Thyroid gland (tissue), 4 donors: ENCODE measurements around the gene SPARCL1. TPM values are rescaled to one million over a fixed set of nuclear protein-coding genes. Genes with fewer than 3 reads are reported as not detected.

Experiments
- DNase-seq, 2 donors: peaks; one replicate each; pipeline ENCODE4 v3.0.0-alpha.2; 2019
- H3K27ac ChIP-seq, 3 donors: fragments of 200-600 bp; sonication (generic); 1 replicate in 2 of 3; 2 replicates in 1 of 3; pipeline ENCODE4 v1.5.1; 2016 to 2019; ENCODE audit warnings: mild to moderate bottlenecking in 1 of 3, moderate library complexity in 1 of 3
- H3K27me3 ChIP-seq: fragments of 200-600 bp; sonication (generic); one replicate; pipeline ENCODE4 v1.5.1; 2019
- H3K36me3 ChIP-seq, 2 donors: fragments of 200-600 bp; sonication (generic); one replicate each; pipeline ENCODE4 v1.5.1; 2016 to 2019
- H3K4me1 ChIP-seq, 2 donors: fragments of 200-600 bp; sonication (generic); one replicate each; pipeline ENCODE4 v1.5.1; 2017 to 2019
- H3K4me3 ChIP-seq, 3 donors: fragments of 200-600 bp; sonication (generic); replicated peaks in 1 of 3; 1 replicate in 2 of 3; 2 replicates in 1 of 3; pipeline ENCODE4 v1.5.1; 2016; ENCODE audit warnings: mild to moderate bottlenecking in 1 of 3
- H3K9me3 ChIP-seq: fragments of 200-600 bp; sonication (generic); one replicate; pipeline ENCODE4 v1.5.1; 2017
- POLR2A ChIP-seq, 2 donors: fragments of 450-650 bp; IDR thresholded peaks; one replicate each; pipeline ENCODE4 v1.6.1; 2017; ENCODE audit warnings: antibody characterized with exemption in 2 of 2, mild to moderate bottlenecking in 2 of 2, moderate library complexity in 1 of 2
- WGBS, 2 donors: methylation state at CpG; one replicate each; pipeline ENCODE4 v1.1.5; 2017; 5-methylcytosine and 5-hydroxymethylcytosine counted together
- intact Hi-C: fragments of 100-400 bp; cut with DNase I; formaldehyde crosslinking; loops from one replicate; pipeline ENCODE4 v1.15.1; 2023
- total RNA-seq, 4 donors: library from RNA; depleted of rRNA; stranded (reverse); fragments of >200 nt; gene quantifications; one replicate each; pipeline ENCODE4 v1.2.3, GENCODE V29; 2016
- TF ChIP-seq, protein P1 (sequence below), 6 experiments: fragments of 200-600 bp in 3 of 6; fragments of 450-650 bp in 3 of 6; sonication (generic) in 3 of 6; IDR thresholded peaks; one replicate each; pipeline ENCODE4 v1.5.1; 2016 to 2019; ENCODE audit warnings: antibody characterized with exemption in 6 of 6, mild to moderate bottlenecking in 2 of 6, inconsistent platforms in 1 of 6, moderate library complexity in 1 of 6

Gene SPARCL1
- total RNA-seq, 4 donors from 2014 or later = 234 to 569 (median 391) TPM

DNA sequence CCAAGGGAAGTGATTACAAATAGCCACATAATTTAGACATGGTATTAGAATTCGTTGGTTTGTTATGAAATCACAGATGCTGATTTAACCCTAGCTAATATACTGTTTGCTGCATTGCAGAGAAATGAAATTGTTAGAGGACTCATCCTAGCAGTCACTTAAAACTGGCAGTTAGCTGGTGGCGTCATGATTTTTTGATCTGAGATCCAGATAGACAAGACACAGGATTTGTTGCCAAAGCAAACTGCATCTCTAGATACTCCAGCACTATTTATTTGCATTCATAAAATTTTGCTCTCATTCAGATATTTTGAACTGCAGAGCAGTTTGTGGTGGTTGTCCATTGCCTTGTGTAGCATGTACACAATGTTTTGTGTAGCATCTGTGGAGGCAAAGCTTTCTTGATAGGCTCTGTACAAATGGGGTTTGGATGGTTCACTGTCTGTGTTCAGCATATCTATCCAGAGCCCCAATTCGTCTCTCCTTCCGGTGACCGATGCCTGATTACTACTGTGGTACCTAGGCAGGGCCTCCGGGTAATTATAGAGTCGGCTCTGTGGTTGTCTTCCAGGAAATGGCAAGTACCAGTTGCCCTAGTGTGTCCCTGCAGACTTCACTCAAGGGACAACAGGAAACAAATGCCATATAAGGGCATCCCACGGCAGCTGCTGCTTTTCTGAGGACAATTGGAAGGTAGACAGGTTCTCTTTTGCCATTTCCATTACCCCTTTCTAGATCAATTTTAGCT lies 30.1 kb upstream of the SPARCL1 start:
- Histone ChIP-seq H3K4me1 (no peaks in the 10 kb centered on the region), H3K36me3 (no peaks in the 10 kb centered on the region), H3K9me3 (no peaks in the 10 kb centered on the region), H3K27ac (no peak overlapping the region), H3K4me3 (no peak overlapping the region), H3K27me3 (no peaks in the 10 kb centered on the region)
- 61 to 66% methylated on average over 8 of the region's 8 CpGs for WGBS, 2 donors
- TF ChIP-seq, protein P1, sequence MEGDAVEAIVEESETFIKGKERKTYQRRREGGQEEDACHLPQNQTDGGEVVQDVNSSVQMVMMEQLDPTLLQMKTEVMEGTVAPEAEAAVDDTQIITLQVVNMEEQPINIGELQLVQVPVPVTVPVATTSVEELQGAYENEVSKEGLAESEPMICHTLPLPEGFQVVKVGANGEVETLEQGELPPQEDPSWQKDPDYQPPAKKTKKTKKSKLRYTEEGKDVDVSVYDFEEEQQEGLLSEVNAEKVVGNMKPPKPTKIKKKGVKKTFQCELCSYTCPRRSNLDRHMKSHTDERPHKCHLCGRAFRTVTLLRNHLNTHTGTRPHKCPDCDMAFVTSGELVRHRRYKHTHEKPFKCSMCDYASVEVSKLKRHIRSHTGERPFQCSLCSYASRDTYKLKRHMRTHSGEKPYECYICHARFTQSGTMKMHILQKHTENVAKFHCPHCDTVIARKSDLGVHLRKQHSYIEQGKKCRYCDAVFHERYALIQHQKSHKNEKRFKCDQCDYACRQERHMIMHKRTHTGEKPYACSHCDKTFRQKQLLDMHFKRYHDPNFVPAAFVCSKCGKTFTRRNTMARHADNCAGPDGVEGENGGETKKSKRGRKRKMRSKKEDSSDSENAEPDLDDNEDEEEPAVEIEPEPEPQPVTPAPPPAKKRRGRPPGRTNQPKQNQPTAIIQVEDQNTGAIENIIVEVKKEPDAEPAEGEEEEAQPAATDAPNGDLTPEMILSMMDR (IDR thresholded peaks at IDR 0.05) = no peak
- TF ChIP-seq POLR2A (IDR thresholded peaks at IDR 0.05) = no peak
- intact Hi-C loops = no loop called here
- no peak for DNase-seq

DNA sequence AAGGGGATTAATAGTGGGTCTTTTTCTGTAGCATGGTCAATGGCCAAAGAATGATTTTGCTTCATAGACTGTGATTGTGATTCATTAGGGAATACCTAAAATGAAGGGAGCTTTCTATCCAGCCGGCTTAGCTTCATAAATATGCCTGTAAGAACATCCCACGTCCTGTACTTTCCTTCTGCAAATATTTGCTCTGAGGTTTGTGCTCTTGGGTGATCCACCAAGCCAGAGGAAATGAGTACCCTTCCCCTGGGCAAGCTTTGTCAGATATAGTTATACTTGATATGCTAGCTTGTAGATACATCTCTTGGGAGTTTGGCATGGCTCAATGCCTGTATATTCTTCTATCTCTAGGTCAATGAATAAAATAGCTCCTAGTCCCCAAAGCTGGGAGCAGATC lies 28.2 kb upstream of the SPARCL1 start:
- Histone ChIP-seq H3K9me3 (no peaks in the 10 kb centered on the region), H3K4me1 (no peaks in the 10 kb centered on the region), H3K27ac (no peak overlapping the region), H3K27me3 (no peaks in the 10 kb centered on the region), H3K4me3 (no peak overlapping the region), H3K36me3 (no peaks in the 10 kb centered on the region)
- intact Hi-C loops = no loop called here
- no peak for DNase-seq
- TF ChIP-seq POLR2A (IDR thresholded peaks at IDR 0.05) = no peak
- TF ChIP-seq, protein P1 (IDR thresholded peaks at IDR 0.05) = no peak
- 62 to 73% methylated on average over 2 of the region's 2 CpGs for WGBS, 2 donors

DNA sequence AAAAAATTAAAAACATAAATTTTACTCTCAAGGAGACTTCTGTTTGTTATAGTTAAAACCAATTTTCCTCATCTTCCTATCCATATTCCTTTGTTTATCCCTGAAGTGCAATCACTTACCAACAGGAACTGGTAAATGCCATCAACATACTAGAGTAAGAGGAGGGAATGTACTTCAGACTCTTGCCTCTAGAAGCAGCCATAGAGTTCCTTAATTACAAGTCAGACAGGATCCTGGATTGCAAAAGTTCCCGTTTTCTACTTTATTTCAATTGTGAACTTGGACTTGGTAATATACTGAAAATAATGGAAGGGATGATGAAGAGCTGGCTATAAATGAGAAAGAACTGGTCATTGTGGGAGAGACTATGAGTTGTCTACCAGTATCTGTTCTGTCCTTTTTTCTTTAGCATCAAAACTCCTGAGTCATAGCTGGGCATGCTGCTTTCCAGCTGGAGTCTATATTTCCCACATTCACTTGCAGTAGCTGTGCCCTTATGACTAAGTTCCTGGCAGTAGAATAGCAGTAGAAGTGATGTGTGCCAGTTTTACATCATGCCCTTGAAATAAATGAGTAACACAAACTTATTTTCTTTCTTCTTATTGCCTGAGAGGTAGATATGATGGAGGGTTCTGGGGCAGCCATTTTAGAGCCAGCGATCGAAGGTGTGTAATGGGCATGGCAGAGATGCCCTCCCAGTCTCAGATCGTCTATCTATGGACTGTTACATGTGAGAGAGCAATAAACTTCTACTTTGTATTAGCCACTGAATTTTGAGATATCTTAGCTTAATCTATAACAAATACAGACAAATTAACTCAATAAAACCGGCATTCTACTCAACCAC lies 26.8 kb upstream of the SPARCL1 start:
- 92 to 93% methylated on average over 5 of the region's 5 CpGs for WGBS, 2 donors
- no peak overlapping the region for H3K4me3 ChIP-seq
- no peaks in the 10 kb centered on the region for H3K27me3 ChIP-seq
- H3K36me3 ChIP-seq = no peaks in the 10 kb centered on the region
- DNase-seq = no peak
- H3K9me3 ChIP-seq = no peaks in the 10 kb centered on the region
- H3K4me1 ChIP-seq = no peaks in the 10 kb centered on the region
- no peak overlapping the region for H3K27ac ChIP-seq
- TF ChIP-seq, protein P1 (IDR thresholded peaks at IDR 0.05) = no peak
- TF ChIP-seq POLR2A (IDR thresholded peaks at IDR 0.05) = no peak
- intact Hi-C loops = no loop called here

DNA sequence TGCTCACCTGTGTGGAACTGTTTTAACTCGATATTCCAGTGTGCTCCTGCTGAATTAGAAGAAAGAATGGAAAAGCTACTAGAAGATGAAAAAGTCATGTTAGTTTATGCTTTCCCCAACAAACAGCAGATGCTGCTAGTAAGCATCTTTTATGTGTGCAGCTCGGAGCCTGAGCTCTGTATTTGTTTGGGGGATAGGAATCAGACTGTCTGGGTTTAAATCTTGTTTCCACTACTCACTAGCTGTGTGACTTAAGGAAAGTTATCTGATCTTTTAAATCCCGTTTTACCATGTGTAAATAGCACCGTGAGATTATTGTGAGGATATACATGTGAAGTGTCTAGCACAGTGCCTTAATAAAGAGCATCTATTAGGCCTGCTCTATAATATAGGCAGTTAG lies 24.0 kb upstream of the SPARCL1 start:
- intact Hi-C loops = no loop called here
- H3K36me3 ChIP-seq = no peaks in the 10 kb centered on the region
- no peak for TF ChIP-seq POLR2A (IDR thresholded peaks at IDR 0.05)
- TF ChIP-seq, protein P1 (IDR thresholded peaks at IDR 0.05) = no peak
- no peaks in the 10 kb centered on the region for H3K4me1 ChIP-seq
- no peaks in the 10 kb centered on the region for H3K27me3 ChIP-seq
- no peak overlapping the region for H3K4me3 ChIP-seq
- DNase-seq = no peak
- H3K27ac ChIP-seq = no peak overlapping the region
- no peaks in the 10 kb centered on the region for H3K9me3 ChIP-seq
- 54 to 61% methylated on average over 4 of the region's 4 CpGs for WGBS, 2 donors

DNA sequence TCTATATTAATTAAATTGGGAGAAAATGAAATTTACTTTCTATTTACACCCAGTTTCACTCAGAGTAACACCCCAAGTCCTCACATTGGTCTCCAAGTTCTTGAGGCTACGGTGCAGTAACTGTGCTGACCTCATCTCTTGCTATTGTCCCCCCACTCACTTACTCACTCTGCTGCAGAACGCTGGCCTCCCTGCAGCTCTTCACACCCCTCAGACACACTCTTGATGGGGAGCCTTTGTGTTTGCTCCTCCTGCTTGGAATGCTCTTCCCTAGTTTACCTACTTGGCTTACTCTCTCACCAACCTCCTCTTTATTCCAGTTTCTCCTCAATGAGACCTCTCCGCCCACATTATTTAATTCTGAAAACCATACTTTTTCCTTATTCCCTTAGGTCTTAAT lies 22.2 kb upstream of the SPARCL1 start:
- H3K9me3 ChIP-seq = no peaks in the 10 kb centered on the region
- H3K27ac ChIP-seq = no peak overlapping the region
- H3K27me3 ChIP-seq = no peaks in the 10 kb centered on the region
- intact Hi-C loops = no loop called here
- H3K36me3 ChIP-seq = no peaks in the 10 kb centered on the region
- DNase-seq = no peak
- no peak overlapping the region for H3K4me3 ChIP-seq
- WGBS, 2 donors = 61 to 63% methylated on average over 3 of the region's 3 CpGs
- no peak for TF ChIP-seq POLR2A (IDR thresholded peaks at IDR 0.05)
- TF ChIP-seq, protein P1 (IDR thresholded peaks at IDR 0.05) = no peak
- no peaks in the 10 kb centered on the region for H3K4me1 ChIP-seq
